HG02943 (cell line): Measurements from ENCODE around the gene POLR3H.

Experiments
- ATAC-seq: cut with Tn5 transposase; IDR thresholded peaks from one replicate; pipeline ENCODE4 v1.9.1; 2021; ENCODE audit warnings: mild to moderate bottlenecking, low read depth, moderate library complexity; ENCODE audit not compliant: unreplicated experiment

POLR3H gene

DNA sequence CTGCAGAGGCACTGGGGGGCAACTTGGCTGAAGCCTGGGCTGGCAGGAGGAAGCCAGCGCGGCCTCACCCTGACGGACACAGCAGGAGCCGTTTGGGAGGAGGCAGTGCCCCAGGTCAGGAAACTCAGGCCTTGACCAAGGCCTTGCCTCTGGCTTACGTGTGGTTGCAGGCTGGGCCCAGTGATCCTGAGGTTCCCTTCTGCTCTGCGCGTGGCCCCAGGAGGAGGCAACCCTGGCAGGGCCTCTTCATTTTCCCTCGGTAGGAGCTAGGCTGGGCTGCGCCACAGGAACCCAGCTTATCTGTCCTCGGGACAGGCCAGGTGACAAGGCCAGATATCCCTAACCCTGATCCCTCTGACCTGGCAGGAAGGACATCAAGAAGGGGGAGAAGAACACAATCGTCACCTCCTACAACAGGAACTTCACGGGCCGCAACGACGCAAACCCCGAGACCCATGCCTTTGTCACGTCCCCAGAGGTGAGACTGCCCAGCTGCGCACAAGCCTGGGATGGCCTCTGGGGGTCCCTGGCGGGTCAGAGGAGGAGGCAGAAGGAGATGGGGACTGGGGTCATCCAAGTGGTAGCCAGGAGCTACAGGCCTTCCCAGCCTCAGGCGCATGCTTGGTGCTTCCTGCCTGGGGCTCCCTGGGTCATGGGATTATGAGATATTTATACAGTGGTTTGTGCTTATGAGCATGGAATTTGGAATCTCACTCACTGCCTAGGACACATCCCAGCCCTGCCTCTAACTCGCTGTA lies 20.6 kb downstream of the POLR3H start:
- ATAC-seq = no peak

DNA sequence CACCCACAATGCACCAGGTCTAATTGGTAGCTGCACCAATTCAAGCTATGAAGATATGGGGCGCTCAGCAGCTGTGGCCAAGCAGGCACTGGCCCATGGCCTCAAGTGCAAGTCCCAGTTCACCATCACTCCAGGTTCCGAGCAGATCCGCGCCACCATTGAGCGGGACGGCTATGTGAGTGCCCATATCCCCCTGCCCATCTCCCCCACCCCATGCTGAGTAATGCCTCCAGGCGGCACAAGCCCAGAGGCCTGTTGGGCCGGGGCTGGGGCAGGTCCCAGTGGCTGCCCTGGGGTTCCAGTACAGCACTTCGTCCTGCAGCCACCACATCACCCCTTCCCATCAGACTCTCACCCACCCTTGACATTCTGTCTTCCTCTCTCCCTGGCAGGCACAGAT lies 21.5 kb downstream of the POLR3H start:
- ATAC-seq = no peak

DNA sequence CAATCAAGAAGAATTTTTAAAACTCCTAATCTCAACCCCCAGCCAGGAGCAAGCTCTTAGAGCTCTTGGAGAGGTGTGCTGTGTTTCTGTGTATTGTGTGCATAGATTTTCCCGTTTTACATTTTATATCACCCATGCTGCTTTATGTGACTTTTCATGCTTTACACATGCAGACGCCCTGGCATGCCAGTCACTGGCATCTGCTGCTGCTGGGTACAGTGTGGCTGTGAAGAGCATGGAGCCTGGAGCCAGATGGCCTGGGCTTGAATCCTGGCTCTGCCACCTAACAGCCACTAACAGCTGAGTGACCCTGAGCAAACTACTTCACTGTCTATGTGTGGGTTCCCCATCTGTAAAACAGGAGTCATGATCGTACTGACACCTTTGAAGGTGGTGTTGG lies 23.1 kb downstream of the POLR3H start:
- no peak for ATAC-seq

DNA sequence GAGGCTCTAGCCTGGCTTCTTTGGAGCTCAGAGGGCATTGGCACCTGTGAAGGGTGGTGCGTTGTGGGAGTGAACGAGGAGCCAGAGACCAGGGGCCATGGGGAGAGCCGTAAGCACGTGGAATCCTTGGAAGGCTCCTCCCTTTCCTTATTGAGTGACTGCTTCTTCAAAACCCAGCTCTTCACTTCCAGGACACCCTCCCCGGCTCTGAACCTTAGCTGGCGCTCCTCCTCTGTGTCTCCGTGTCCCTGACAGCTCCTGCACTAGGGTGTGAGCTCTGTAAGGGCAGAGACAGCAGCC lies 26.3 kb downstream of the POLR3H start:
- no peak for ATAC-seq

DNA sequence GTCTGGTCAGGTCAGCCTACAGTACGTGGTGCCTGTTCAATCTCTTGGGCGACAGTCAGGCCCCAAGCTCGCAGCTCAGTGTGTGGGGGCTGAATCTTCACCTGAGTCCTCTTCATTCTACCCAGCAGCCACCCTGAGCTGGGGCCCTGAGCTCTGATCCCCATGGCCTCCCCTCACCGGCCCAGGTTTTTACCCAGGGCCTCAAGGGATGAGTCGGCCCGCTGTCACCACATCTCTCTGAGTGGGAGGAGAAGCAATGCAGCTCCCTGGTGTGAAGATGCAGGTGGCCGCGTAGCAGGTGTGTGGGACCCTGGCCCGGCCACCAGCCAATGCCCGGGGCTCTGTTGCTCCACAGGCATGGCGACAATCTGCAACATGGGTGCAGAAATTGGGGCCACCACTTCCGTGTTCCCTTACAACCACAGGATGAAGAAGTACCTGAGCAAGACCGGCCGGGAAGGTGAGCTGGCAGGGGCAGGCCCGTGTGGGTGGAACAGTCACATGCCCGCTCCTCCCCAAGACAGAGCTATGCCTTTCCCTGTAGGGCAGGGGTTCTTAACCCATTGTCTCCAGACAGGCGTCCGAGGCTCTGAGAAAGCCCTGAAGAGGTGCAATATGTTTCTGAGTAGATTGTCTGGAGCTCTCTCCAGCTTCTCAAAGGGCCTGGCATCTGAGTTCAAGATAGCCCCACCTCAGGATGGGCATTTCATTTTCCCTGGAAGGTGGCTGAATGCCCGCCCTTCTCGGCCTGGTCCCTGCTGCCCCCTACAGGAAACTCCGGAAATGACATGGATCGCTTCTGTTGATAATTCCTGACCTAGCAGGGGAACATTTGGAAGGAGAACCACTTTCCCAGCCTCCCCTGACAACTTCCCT lies 26.9 kb downstream of the POLR3H start:
- ATAC-seq = no peak

DNA sequence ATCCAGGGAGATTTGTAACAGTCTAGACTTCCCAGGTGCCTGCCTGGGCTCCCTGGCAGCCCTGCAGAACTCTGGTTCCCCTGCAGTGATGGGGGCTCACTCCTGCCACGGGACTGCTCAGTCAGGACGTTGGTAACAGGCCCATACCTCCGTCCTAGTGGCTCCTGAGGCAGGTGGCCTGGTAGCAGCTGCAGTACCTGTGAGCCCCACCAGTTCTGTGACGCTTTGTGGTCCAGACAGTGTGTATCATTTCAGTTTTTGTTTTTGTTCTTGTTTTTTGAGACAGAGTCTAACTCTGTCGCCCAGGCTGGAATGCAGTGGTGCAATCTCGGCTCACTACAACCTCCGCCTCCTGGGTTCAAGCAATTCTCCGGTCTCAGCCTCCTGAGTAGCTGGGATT lies 27.8 kb downstream of the POLR3H start:
- ATAC-seq = no peak

DNA sequence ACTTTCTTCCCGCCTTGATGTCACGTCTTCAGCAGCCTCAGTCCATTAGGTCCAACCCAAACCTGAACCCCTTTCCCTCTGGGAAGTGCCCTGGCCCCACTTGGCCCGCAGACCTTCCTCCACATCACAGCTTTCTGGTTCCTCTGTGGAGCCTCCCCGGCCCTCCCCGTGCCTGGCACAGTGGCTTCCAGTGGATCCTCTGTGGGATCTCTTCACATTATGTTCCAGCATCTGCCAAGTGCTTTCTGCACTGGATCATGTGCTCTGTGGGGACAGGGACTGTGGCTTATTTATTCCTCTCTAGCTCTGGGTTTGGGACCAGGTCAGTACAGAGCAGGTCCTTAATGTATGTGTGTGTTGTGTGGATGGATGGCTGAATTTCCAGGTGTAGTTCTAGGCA lies 30.9 kb downstream of the POLR3H start:
- ATAC-seq = no peak

DNA sequence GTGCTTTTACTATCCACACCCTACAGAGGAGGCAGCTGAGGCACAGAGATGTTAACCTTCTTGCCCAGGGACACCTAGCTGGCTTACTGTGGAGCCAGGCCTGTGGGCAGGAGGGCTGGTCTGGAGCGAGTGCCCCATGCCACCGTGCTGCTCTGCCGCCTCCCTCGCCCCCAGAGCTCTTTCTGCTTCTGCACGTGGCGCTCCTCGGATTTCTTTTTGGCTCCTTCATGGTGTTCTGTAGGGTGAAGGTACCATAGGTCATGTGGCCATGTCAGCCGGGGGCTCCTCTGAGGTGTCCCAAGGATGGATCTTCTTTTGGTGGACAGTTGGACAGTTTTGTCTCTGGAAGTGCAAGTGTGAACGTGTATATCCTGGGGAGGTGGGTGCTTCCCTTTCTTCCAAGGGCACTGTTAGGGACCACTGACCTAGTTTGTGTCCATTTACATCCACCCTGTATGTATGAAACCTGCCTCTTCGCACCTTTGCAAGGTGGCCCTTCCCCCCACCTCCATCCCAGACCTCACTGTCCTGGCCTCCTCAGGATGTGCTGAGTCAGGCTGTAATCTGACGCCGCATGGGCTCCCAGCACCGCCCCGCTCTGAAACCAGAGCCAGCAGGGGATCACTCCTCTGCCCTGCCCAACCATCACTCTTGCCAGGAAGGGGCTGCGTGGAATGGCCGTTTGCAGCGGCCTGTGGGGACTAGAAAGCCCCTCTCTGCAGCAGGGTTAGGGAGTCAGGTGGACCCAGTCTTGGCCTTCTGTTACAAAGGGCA lies 31.7 kb downstream of the POLR3H start:
- no peak for ATAC-seq

DNA sequence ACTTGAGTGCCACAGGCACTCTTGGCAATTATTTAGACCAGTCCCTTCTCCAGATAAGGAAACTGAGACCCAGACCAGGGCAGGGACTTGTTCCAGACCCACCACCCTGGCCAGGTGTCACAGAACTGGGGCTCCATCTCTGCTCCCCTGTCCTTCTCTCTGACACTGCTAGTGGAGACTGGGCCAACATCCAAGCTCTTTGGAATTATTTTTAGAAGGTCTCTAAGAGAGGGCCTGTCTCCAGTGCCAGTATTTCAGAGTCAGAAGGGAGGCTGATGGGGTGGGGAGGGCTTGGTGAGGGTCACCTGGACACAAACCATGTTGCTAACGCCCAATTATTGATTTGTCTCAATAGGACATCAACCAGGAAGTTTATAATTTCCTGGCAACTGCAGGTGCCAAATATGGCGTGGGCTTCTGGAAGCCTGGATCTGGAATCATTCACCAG lies 32.7 kb downstream of the POLR3H start:
- no peak for ATAC-seq

DNA sequence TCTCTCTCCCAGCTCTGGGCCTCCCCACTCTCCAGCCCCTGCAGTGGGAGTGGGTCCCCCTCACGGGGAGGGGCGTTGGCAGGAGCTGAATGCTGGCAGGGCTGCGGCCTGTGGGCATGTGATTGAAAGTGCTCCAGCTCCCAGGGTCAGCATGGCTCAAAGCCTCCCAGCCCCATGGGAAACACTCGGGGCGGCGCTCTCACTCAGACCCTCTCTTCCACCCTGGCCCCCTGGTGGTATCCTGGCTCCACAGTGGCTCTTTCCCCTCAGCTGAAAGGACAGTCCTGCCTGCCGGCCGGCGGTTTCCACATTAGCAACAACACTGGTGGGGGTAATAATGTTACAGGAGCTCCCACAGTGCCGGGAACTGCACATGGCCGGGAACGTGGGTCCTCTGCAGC lies 35.5 kb downstream of the POLR3H start:
- no peak for ATAC-seq

DNA sequence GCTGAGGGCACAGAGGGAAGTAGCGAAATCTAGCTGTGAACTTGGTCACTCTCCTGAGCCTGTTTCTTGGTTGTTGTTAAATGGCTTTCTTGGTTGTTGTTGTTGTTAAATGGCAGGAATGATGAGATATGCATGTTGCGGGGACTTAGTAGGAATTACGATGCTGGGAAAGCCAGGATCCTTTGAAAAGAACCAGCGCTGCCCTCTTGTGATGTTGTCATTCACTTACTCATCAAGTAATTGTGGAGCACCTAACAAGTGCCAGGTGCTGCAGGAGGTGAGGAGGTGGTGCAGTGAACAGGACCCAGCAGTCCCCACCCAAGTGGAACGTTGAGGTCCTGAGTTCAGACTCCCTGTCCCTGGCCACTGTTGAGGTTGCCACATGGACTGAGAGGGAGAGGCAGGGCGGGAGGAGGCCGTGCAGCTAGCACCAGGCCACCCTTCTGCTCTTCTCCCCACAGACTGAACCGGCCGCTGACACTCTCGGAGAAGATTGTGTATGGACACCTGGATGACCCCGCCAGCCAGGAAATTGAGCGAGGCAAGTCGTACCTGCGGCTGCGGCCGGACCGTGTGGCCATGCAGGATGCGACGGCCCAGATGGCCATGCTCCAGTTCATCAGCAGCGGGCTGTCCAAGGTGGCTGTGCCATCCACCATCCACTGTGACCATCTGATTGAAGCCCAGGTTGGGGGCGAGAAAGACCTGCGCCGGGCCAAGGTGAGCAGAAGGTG lies 36.8 kb downstream of the POLR3H start:
- ATAC-seq = no peak

DNA sequence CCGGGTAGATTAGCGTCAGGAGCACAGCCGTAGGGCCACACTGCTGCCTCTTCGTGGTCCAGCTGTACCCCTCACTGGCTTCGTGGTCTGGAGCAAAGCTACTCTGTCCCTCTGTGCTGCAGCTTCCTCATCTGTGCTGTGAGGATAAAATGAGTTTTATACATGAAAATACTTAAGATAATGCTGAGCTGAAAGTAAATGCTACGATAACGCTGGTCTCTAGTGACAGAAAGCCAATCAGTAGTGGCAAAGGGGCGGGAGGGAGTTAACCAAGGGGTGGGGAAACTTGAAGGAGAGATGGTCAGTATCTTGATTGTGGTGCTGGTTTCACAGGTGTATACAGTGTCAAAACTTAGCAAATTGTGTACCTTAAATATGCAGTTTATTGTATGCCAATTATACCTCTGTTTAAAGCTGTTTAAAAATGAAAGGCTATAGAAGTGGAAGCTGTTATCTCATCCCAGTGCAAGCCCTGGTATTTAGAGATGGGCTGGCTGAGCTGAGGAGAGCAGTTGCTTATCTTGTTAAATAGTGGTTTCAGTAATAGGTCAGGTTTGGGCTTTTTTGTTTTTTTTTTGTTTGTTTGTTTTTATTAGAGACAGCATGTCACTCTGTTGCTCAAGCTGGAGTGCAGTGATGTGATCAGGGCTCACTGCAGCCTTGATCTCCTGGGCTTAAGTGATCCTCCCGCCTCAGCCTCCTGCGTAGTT lies 38.6 kb downstream of the POLR3H start:
- ATAC-seq = no peak

DNA sequence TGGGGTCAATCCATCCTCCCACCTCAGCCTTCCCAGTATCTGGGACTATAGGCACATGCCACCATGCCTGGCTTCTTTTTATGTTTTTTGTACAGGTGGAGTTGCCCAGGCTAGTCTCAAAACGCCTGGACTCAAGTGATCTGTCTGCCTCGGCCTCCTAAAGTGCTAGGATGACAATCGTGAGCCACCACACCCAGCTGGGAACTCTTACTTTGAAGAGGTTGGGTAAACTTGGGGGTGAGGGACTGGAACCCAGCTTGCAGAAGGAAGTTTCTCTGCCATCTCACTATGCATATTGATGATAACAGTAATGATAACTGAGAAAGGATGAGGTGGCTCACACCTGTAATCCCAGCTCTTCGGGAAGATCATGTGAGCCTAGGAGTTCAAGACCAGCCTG lies 39.5 kb downstream of the POLR3H start:
- ATAC-seq = no peak

DNA sequence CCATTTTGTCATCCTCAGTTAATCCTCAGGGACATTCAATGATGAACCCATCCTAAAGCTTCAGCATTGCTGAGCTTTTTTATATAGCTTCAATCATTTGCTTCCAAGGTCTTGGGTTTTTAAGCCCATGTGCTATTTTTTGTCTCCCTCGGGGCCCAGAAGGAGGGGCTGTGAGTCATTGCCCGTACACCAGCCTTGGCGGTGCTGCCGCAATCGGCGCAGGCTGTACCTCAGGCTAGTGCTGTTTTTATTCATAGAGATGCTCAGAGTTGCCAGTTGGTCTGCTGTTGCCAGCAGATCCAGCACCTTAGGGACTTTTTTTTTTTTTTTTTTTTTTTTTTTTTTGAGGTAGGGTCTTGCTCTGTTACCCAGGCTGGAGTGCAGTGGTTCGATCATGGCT lies 39.9 kb downstream of the POLR3H start:
- no peak for ATAC-seq

DNA sequence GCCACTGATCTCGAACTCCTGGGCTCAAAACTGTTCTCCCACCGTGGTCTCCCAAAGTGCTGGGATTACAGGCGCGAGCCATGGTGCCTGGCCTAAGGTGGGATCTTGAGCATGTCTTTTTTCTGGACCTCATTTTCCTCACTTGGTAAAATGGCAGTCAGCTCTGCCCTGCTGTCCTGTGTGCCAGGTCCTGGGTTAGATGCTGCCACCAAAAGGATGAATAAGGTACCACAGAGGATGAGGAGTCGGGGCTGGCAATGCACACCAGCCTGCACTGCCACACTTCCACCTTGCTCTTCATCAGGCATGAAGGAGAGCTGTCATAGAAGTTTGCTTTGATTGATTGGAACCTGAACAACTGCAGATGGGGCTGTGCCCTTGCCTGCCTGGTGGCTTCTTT lies 43.1 kb downstream of the POLR3H start:
- no peak for ATAC-seq

DNA sequence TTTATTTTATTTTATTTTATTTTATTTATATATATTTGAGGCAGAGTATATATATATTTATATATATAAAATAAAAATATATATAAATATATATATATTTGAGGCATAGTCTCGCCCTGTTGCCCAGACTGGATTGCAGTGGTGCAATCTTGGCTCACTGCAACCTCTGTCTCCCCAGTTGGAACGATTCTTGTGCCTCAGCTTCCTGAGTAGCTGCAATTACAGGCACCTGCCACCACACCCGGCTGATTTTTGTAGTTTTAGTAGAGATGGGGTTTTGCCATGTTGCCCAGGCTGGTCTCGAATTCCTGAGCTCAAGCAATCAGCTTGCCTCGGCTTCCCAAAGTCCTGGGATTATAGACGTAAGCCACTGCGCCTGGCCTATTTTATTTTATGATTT lies 44.0 kb downstream of the POLR3H start:
- no peak for ATAC-seq

DNA sequence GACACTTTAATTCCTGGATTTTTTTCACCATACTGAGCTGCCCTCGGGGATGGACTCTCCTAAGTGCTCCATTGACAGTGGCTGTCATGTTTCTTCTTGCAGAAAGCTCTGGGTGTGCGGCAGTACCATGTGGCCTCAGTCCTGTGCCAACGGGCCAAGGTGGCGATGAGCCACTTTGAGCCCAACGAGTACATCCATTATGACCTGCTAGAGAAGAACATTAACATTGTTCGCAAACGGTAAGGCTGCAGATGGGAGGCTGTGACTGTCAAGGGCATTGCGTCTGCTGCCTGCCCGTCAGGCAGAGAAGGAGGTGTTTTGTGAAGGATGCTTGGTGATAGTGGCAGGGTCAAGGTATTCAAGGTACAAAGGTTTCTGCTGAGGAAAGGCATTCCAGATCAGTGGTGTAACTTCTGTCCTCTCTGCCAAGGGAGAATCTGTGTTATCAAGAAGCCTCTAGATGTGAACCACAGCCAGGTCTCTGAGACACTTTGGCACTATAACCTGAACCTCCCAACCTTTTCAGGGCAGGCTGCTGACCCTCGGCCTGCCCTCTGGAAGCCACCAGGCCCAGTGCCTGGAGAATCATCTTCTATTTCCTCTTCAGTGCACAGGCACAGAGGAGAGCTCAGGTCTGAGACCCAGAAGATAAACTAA lies 44.5 kb downstream of the POLR3H start:
- ATAC-seq = no peak

DNA sequence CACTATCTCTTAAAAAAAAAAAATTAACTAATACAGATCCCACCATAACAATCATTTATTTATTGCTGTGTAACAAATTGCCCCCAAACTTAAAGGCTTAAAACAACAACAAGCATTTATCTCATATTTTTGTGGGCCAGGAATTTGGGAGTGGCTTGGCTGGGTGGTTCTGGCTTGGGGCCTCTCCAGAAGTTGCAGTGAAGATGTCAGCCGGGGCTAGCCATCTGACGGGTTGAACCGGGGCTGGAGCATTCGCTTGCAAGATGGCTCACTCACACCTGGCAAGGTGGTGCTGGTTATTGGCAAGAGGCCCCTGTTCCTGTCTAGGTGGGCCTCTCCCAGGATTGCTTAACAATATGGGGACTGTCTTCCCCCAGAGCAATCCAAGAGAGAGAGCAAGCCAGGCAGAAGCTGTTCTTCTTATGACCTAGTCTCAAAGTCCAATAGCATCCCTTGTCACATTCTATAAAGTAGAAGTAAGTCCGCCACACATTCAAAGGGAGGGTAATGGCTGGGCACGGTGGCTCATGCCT lies 45.9 kb downstream of the POLR3H start:
- ATAC-seq = no peak

DNA sequence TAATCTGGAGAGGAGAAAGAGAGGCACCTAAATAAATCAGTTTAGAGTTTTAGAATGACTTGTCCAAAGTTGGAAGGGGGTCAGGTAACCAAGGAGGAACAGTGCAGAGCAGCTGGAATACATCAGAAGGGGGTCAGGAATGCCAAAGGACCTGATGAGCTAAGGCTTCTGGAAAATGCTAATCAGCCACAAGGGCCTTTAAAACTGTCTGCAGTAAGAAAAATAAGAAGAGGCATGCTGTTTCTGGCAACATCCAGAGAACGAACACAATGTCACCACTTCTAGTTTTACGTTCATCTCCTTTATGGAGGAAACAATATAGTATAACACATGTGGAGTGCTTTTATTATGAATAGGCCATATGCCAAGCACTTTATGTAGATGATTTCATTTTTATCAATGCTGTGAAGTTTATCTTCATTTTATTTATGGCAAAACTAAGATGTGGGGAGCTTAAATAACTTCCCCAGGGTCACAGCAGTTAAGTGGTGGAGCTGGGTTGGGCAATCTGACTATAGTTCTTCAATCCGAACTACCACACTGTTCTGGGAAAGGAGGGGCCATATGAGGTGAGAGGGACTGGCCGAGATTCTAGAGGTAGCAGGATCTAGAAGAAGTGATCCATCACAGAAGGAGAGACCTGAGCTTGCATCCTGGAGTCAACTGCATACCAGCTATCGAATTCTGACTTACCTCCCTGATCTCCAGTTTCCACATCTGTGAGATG lies 52.7 kb downstream of the POLR3H start:
- no peak for ATAC-seq
